NCI-H2196 treated with DMSO at 0.1 percent for 48 hours (cell line): ENCODE data around the gene DAP.
"Not testable (repeated sequence)": the region's sequence is repeated elsewhere in the genome, so short reads cannot be mapped to it uniquely, and the experiment has no call there.

ENCODE experiments used
- DNase-seq: peaks from one replicate; lab custom pipeline; 2025; ENCODE audit not compliant: unreplicated experiment; lab: John Stamatoyannopoulos, UW

DAP gene

GRCh38 chr5:10635867-10636350 is 125.1 kb downstream of the DAP start:
- no peak for DNase-seq

GRCh38 chr5:10635257-10635866 is 125.7 kb downstream of the DAP start:
- DNase-seq = no peak

DNA sequence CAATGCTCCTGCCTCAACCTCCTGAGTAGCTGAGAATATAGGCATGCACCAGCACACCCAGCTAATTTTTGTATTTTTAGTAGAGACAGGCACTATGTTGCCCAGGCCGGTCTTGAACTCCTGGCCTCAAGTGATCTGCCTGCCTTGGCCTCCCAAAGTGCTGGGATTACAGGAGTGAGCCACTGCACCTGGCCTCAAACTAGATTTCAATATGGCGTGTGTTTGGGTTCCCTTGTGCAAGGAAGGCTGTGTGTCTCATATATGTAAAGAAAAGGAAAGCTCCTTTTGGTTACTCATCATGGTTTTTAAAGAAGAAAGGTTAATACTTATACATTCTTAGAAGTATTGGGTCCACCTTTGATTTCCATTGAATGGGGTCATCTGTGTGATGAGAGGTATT is 126.5 kb downstream of the DAP start:
- DNase-seq = no peak

DNA sequence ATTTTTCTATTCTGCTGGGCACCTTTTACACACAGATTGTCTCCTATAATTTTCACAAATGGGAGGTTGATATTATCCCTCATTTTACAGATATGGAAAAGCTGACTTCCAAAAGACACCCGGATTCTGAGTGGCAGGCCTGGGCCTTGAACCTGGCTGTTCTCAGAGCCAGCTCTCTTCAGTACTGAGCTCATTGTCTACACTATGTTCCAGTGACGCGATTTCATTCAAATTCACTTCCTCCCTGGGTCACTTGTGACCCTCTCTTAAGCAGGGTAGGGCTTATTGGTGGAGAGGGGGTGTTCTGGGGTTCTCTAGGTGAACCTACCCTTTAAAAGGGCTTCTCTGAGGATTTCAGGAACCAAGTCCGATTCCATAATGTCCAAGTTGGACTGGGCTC is 127.0 kb downstream of the DAP start:
- no peak for DNase-seq

GRCh38 chr5:10633271-10634049 is 127.6 kb downstream of the DAP start:
- no peak for DNase-seq

DNA sequence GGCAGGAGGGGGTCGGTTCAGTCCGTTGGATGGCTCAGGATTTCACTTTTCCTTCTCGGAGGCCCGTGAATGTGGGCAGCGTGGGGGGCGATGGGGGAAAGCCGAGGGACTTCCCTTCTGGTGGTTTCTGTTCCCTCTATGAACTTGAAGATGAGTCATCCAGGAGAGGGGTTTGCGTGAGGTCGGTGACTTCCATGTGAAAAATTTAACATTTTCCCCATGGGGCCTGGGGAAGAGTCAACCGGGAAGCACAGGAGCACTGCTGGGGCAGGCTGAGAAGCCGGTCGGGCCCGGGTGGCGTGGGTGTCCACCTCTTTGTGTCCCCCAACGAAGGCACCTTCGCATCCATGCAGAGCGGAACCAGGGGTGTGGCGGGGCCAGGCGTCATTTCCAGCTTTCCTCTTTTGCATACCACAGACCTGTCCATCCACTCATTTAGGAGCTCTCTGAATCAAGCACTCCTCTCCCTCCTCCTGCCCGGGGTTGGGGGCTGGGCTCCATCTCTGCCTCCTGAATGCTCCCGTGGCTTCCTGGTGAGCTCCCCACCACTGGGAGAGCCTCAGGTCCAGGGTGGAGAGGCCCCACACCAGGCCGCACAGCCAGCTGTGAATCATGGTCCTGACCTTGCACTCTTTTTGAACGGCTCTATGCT is 128.8 kb downstream of the DAP start:
- no peak for DNase-seq

DNA sequence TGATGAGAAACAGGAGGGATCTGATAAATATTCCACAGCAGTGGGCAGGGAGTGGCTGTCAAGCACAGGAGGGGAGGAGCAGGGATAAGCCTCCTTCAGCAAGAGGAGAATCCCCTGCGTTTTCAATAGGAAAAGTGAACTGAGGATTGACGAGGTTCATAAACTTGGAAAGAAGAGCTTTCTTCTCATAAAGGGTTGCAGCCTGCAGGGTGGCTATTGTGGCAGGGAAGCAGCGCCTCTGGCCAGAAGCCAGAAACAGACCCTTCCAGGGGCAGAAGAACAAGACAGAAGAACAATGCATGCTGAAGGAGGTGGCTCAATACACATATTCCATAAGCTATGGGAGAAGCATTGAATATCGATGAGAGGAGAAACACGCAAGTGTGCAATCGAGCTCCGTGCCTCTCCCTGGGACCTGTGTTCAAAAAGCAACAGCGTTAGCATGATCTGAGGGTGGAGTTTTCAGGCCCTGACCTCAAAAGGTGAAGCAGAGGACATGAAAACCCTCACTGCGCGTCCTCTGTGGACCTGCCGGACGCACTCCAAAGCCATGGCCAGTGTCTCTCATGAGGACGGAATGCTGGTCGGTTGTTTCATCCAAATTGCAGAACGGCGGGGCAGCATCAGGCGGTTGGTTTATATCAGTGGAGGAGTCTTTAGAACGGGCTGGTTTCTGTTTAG is 129.6 kb downstream of the DAP start:
- no peak for DNase-seq

GRCh38 chr5:10630744-10631143 is 130.3 kb downstream of the DAP start:
- not testable (repeated sequence) for DNase-seq

GRCh38 chr5:10630126-10630525 is 130.9 kb downstream of the DAP start:
- DNase-seq = no peak

DNA sequence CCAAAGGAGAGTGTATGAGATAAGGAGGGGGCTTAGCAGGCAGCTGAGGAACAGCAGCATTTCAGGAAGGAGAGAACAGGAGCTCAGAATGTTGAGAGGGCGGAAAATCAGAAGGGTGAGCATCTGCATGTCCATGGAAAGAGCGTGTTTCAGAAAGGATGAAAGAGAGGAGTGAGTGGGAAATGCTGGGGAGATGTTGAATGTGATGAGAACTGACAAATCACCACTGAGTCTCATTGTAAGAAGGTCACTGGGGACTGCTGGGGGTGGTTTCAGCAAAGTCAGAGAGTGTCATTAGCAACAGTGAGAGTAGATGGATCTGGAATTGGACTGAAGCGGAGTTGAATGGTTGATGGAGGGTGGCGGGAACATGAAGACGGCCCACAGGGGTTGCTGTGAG is 131.4 kb downstream of the DAP start:
- DNase-seq = no peak
